GM12865 (cell line): ENCODE results near the gene IMPG1.

ENCODE experiments used
- DNase-seq: peaks from one replicate; pipeline ENCODE4 v3.0.0; 2010; ENCODE audit warnings: low read depth
- H3K4me3 ChIP-seq: 2 replicates; pipeline ENCODE4 v1.5.1; 2011; ENCODE audit warnings: mild to moderate bottlenecking, low read depth, low read length, control low read depth
- CTCF ChIP-seq: IDR thresholded peaks from 2 replicates; pipeline ENCODE4 v1.5.1; 2011; ENCODE audit warnings: low read length, control low read depth, low read depth, inconsistent platforms; ENCODE audit not compliant: insufficient read depth; ENCODE audit errors: missing control alignments

The IMPG1 gene

GRCh38 chr6:75937846-75938245 is 134.6 kb downstream of the IMPG1 start:
- TF ChIP-seq CTCF, result no peak
- DNase-seq, result no peak
- no peak overlapping the region for H3K4me3 ChIP-seq

GRCh38 chr6:75936682-75937081 is 135.8 kb downstream of the IMPG1 start:
- no peak for TF ChIP-seq CTCF
- no peak overlapping the region for H3K4me3 ChIP-seq
- DNase-seq, result no peak

GRCh38 chr6:75935473-75935793 is 137.0 kb downstream of the IMPG1 start:
- no peak overlapping the region for H3K4me3 ChIP-seq
- DNase-seq, result no peak
- no peak for TF ChIP-seq CTCF

GRCh38 chr6:75934643-75935472 is 137.6 kb downstream of the IMPG1 start:
- peak; percentile 74 for TF ChIP-seq CTCF
- 0 out of 2 replicates have a peak overlapping the region, but pooled peaks have one; percentile 10 for H3K4me3 ChIP-seq
- peak; percentile 65 for DNase-seq

- H3K4me3 ChIP-seq, result no peak overlapping the region
- TF ChIP-seq CTCF, result no peak
- DNase-seq, result no peak
Measured at GRCh38 chr6:75933387-75933975, 139.0 kb downstream of the IMPG1 start.

GRCh38 chr6:75932067-75932466 is 140.4 kb downstream of the IMPG1 start:
- peak; percentile 47 for DNase-seq
- no peak overlapping the region for H3K4me3 ChIP-seq
- peak; percentile 56 for TF ChIP-seq CTCF

- TF ChIP-seq CTCF, result no peak
- no peak overlapping the region for H3K4me3 ChIP-seq
- DNase-seq, result no peak
Measured at GRCh38 chr6:75931011-75931680, 141.3 kb downstream of the IMPG1 start.
